Measurements from ENCODE around the gene ZBTB46.

ZBTB46 gene

DNA sequence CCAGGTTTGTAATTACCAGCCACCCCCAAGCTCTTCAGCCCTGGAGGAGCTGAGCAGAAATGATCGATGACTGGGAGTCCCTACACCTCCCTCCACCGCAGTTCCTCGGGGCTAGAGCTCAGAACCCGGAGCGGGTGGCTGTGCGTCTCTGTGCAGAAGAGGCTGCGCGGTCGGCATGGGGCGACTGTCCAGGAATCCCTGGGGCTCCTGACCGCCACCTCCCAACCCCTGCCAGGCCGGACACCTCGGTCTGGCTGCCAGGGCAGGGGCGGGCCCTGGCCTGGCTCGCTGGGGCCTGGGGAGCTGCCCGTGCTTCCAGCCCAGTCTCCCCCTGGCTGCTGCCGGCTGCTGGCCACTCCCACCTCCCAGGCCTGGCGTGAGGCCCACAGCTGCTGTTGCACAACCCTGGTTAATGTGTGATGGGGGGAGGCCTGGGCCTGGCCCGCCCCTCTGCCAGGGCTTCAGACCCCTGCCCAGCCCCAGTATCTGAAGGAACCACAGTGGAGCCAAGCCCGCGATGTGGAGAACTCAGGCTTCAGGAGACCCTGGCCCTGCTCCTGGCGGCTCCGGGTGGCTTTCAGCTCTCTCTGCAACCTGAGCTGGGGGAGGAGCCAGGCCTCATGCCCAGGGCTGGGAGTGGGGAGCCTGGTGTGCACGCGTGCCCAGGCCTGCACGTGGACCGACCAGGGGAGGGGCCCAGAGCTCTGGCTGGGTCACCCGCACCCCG is 90.3 kb downstream of the ZBTB46 start (continued):
- TF ChIP-seq ZNF239 (tag by site-specific recombination; IDR thresholded peaks at IDR 0.05): no peak
- no peak for TF ChIP-seq ZNF302 (tag by site-specific recombination; IDR thresholded peaks at IDR 0.05; ENCODE audit: low read depth)
- TF ChIP-seq EGR2 (tag by site-specific recombination; IDR thresholded peaks at IDR 0.05; ENCODE audit: low read depth): no peak
- TF ChIP-seq ZNF747 (tag by site-specific recombination; IDR thresholded peaks at IDR 0.05): no peak
- TF ChIP-seq SP3 (tag by site-specific recombination; IDR thresholded peaks at IDR 0.05): peak; percentile 66
- peak; percentile 82 for TF ChIP-seq ZNF600 (tag by site-specific recombination; IDR thresholded peaks at IDR 0.05)
- no peak; the same call in 1 of the 2 replicates for TF ChIP-seq ZNF768 (tag by site-specific recombination; IDR thresholded peaks at IDR 0.05)
- TF ChIP-seq, protein P1, sequence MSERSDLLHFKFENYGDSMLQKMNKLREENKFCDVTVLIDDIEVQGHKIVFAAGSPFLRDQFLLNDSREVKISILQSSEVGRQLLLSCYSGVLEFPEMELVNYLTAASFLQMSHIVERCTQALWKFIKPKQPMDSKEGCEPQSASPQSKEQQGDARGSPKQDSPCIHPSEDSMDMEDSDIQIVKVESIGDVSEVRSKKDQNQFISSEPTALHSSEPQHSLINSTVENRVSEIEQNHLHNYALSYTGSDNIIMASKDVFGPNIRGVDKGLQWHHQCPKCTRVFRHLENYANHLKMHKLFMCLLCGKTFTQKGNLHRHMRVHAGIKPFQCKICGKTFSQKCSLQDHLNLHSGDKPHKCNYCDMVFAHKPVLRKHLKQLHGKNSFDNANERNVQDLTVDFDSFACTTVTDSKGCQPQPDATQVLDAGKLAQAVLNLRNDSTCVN (tag by site-specific recombination; optimal IDR thresholded peaks at IDR 0.05): peak; percentile 63
- TF ChIP-seq KLF16 (tag by site-specific recombination; IDR thresholded peaks at IDR 0.05): peak; percentile 90
- no peak for TF ChIP-seq ZNF473 (tag by site-specific recombination; IDR thresholded peaks at IDR 0.05)
- no peak for TF ChIP-seq PRDM1 (tag by site-specific recombination; IDR thresholded peaks at IDR 0.05)
- TF ChIP-seq, protein P2, sequence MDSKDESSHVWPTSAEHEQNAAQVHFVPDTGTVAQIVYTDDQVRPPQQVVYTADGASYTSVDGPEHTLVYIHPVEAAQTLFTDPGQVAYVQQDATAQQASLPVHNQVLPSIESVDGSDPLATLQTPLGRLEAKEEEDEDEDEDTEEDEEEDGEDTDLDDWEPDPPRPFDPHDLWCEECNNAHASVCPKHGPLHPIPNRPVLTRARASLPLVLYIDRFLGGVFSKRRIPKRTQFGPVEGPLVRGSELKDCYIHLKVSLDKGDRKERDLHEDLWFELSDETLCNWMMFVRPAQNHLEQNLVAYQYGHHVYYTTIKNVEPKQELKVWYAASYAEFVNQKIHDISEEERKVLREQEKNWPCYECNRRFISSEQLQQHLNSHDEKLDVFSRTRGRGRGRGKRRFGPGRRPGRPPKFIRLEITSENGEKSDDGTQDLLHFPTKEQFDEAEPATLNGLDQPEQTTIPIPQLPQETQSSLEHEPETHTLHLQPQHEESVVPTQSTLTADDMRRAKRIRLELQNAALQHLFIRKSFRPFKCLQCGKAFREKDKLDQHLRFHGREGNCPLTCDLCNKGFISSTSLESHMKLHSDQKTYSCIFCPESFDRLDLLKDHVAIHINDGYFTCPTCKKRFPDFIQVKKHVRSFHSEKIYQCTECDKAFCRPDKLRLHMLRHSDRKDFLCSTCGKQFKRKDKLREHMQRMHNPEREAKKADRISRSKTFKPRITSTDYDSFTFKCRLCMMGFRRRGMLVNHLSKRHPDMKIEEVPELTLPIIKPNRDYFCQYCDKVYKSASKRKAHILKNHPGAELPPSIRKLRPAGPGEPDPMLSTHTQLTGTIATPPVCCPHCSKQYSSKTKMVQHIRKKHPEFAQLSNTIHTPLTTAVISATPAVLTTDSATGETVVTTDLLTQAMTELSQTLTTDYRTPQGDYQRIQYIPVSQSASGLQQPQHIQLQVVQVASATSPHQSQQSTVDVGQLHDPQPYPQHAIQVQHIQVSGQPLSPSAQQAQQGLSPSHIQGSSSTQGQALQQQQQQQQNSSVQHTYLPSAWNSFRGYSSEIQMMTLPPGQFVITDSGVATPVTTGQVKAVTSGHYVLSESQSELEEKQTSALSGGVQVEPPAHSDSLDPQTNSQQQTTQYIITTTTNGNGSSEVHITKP (tag by site-specific recombination; IDR thresholded peaks at IDR 0.05): peak; percentile 40
- peak; percentile 84 for TF ChIP-seq ZXDB (tag by site-specific recombination; IDR thresholded peaks at IDR 0.05)
- TF ChIP-seq ZNF664 (tag by site-specific recombination; IDR thresholded peaks at IDR 0.05): no peak
- TF ChIP-seq, protein P3, sequence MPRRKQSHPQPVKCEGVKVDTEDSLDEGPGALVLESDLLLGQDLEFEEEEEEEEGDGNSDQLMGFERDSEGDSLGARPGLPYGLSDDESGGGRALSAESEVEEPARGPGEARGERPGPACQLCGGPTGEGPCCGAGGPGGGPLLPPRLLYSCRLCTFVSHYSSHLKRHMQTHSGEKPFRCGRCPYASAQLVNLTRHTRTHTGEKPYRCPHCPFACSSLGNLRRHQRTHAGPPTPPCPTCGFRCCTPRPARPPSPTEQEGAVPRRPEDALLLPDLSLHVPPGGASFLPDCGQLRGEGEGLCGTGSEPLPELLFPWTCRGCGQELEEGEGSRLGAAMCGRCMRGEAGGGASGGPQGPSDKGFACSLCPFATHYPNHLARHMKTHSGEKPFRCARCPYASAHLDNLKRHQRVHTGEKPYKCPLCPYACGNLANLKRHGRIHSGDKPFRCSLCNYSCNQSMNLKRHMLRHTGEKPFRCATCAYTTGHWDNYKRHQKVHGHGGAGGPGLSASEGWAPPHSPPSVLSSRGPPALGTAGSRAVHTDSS (tag by site-specific recombination; IDR thresholded peaks at IDR 0.05): no peak
- peak; percentile 69 for TF ChIP-seq KLF8 (tag by site-specific recombination; IDR thresholded peaks at IDR 0.05)
- no peak for TF ChIP-seq ZNF548 (tag by site-specific recombination; IDR thresholded peaks at IDR 0.05)
- TF ChIP-seq ZNF530 (tag by site-specific recombination; IDR thresholded peaks at IDR 0.05; ENCODE audit: low read depth): no peak
- TF ChIP-seq ZNF416 (tag by site-specific recombination; IDR thresholded peaks at IDR 0.05): no peak
- TF ChIP-seq, protein P4, sequence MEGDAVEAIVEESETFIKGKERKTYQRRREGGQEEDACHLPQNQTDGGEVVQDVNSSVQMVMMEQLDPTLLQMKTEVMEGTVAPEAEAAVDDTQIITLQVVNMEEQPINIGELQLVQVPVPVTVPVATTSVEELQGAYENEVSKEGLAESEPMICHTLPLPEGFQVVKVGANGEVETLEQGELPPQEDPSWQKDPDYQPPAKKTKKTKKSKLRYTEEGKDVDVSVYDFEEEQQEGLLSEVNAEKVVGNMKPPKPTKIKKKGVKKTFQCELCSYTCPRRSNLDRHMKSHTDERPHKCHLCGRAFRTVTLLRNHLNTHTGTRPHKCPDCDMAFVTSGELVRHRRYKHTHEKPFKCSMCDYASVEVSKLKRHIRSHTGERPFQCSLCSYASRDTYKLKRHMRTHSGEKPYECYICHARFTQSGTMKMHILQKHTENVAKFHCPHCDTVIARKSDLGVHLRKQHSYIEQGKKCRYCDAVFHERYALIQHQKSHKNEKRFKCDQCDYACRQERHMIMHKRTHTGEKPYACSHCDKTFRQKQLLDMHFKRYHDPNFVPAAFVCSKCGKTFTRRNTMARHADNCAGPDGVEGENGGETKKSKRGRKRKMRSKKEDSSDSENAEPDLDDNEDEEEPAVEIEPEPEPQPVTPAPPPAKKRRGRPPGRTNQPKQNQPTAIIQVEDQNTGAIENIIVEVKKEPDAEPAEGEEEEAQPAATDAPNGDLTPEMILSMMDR (tag by site-specific recombination; IDR thresholded peaks at IDR 0.05): peak; percentile 46
- TF ChIP-seq ZNF211 (tag by site-specific recombination; IDR thresholded peaks at IDR 0.05; ENCODE audit: low read depth): no peak
- no peak for TF ChIP-seq ZBTB1 (tag by site-specific recombination; IDR thresholded peaks at IDR 0.05)
- TF ChIP-seq ZNF341 (tag by site-specific recombination; IDR thresholded peaks at IDR 0.05; ENCODE audit: low read depth): peak; percentile 93
- TF ChIP-seq, protein P5, sequence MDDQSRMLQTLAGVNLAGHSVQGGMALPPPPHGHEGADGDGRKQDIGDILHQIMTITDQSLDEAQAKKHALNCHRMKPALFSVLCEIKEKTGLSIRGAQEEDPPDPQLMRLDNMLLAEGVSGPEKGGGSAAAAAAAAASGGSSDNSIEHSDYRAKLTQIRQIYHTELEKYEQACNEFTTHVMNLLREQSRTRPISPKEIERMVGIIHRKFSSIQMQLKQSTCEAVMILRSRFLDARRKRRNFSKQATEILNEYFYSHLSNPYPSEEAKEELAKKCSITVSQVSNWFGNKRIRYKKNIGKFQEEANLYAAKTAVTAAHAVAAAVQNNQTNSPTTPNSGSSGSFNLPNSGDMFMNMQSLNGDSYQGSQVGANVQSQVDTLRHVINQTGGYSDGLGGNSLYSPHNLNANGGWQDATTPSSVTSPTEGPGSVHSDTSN (CRISPR knock-in tag; IDR thresholded peaks at IDR 0.05): no peak
- TF ChIP-seq ZNF155 (tag by site-specific recombination; IDR thresholded peaks at IDR 0.05): no peak
- TF ChIP-seq ZNF248 (tag by site-specific recombination; IDR thresholded peaks at IDR 0.05): no peak
- TF ChIP-seq BCL11A (tag by site-specific recombination; IDR thresholded peaks at IDR 0.05; ENCODE audit: low read depth): peak; percentile 28; the same call in 1 of the 2 replicates
- TF ChIP-seq ZEB2 (tag by site-specific recombination; IDR thresholded peaks at IDR 0.05): peak; percentile 77
- TF ChIP-seq ZNF585B (tag by site-specific recombination; IDR thresholded peaks at IDR 0.05): no peak
- TF ChIP-seq ZNF391 (tag by site-specific recombination; IDR thresholded peaks at IDR 0.05; ENCODE audit: borderline replicate concordance, low read depth): no peak
- TF ChIP-seq ZFHX2 (tag by site-specific recombination; conservative IDR thresholded peaks at IDR 0.05): no peak
- no peak for TF ChIP-seq ZNF157 (tag by site-specific recombination; IDR thresholded peaks at IDR 0.05)
- no peak for TF ChIP-seq YY1 (tag by site-specific recombination; IDR thresholded peaks at IDR 0.05)
